Karpas-422 (cell line): ENCODE data around the gene IGFN1. TPM values are rescaled to one million over a fixed set of nuclear protein-coding genes. Genes with fewer than 3 reads are reported as not detected.

Source experiments
- DNase-seq: peaks from one replicate; pipeline ENCODE4 v3.0.0-alpha.2; 2015
- H2AFZ ChIP-seq: fragments of 200-600 bp; sonication (generic); 2 replicates; pipeline ENCODE4 v1.6.1; 2014; ENCODE audit warnings: antibody characterized with exemption, low read length, mixed read lengths
- H3K27ac ChIP-seq: fragments of 200-600 bp; sonication (generic); 2 replicates; pipeline ENCODE4 v1.5.1; 2014; ENCODE audit warnings: mild to moderate bottlenecking, low read length, moderate library complexity
- H3K27me3 ChIP-seq: fragments of 200-600 bp; sonication (generic); 2 replicates; pipeline ENCODE4 v1.6.1; 2014; ENCODE audit warnings: low read length, mixed read lengths
- H3K36me3 ChIP-seq: fragments of 200-600 bp; sonication (generic); 2 replicates; pipeline ENCODE4 v1.6.1; 2014; ENCODE audit warnings: low read length, mixed read lengths; ENCODE audit not compliant: insufficient read depth
- H3K4me1 ChIP-seq: fragments of 200-600 bp; sonication (generic); 2 replicates; pipeline ENCODE4 v1.6.1; 2014; ENCODE audit warnings: mild to moderate bottlenecking, low read length, mixed read lengths
- H3K4me2 ChIP-seq: fragments of 200-600 bp; sonication (generic); 2 replicates; pipeline ENCODE4 v1.6.1; 2014; ENCODE audit warnings: low read length, low read depth, mild to moderate bottlenecking; ENCODE audit not compliant: poor library complexity, severe bottlenecking
- H3K4me3 ChIP-seq: fragments of 200-600 bp; sonication (generic); 2 replicates; pipeline ENCODE4 v1.5.1; 2014; ENCODE audit warnings: mild to moderate bottlenecking, antibody characterized with exemption, low read length, mixed read lengths
- H3K79me2 ChIP-seq: fragments of 200-600 bp; sonication (generic); 2 replicates; pipeline ENCODE4 v1.6.1; 2014; ENCODE audit warnings: mild to moderate bottlenecking, low read length, mixed read lengths
- H3K9ac ChIP-seq: fragments of 200-600 bp; sonication (generic); 2 replicates; pipeline ENCODE4 v1.6.0; 2014; ENCODE audit warnings: low read length
- H3K9me2 ChIP-seq: fragments of 200-600 bp; sonication (generic), shearing (Covaris generic); replicated peaks from 2 replicates; pipeline ENCODE4 v1.6.0; 2014; ENCODE audit warnings: mild to moderate bottlenecking, low read length, moderate library complexity; ENCODE audit not compliant: insufficient read depth
- H3K9me3 ChIP-seq: fragments of 300-700, 200-600 bp; sonication (generic); 2 replicates; pipeline ENCODE4 v1.6.1; 2014; ENCODE audit warnings: low read length, mixed read lengths
- H4K20me1 ChIP-seq: fragments of 200-600 bp; sonication (generic); 2 replicates; pipeline ENCODE4 v1.6.1; 2014; ENCODE audit warnings: mild to moderate bottlenecking, antibody characterized with exemption, low read length, low read depth; ENCODE audit not compliant: insufficient read depth
- total RNA-seq: library from RNA; depleted of rRNA; stranded (reverse); fragments of >200 nt; shearing (Covaris generic); gene quantifications from 2 replicates; pipeline ENCODE4 v1.2.3, GENCODE V29; 2014; ENCODE audit warnings: low replicate concordance

The IGFN1 gene
- total RNA-seq, 1 experiment from 2014 or later = not detected

GRCh38 chr1:201259476-201260235, 69.0 kb downstream of the IGFN1 start:
- no peak overlapping the region for H3K4me2 ChIP-seq
- H3K4me3 ChIP-seq = no peak overlapping the region
- no peaks in the 10 kb centered on the region for H3K36me3 ChIP-seq
- H3K9me2 ChIP-seq = no peaks in the 10 kb centered on the region
- H2AFZ ChIP-seq = no peak overlapping the region
- no peaks in the 10 kb centered on the region for H3K4me1 ChIP-seq
- DNase-seq = no peak
- H4K20me1 ChIP-seq = no peaks in the 10 kb centered on the region
- H3K79me2 ChIP-seq = no peaks in the 10 kb centered on the region
- H3K9ac ChIP-seq = no peak overlapping the region
- H3K9me3 ChIP-seq = no peaks in the 10 kb centered on the region
- no peaks in the 10 kb centered on the region for H3K27me3 ChIP-seq
- H3K27ac ChIP-seq = no peak overlapping the region

DNA sequence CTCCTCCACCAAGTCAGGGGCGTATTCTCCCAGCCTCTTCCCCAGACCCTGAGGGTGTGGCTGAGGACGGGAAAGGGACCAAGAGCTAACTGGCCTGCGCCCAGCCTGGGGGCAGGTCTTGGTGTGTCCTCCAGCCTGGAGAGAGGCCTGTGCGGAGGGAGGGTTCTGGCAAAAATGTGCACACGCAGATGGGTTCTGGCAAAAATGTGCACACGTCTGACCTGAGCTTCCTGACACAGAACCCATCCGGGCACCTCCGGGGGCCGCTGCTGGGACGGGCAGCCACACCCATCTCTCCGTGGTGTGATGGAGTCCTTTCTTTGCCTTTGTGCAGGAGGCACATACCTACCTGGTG, 69.6 kb downstream of the IGFN1 start:
- no peak for DNase-seq
- H3K9ac ChIP-seq = no peak overlapping the region

DNA sequence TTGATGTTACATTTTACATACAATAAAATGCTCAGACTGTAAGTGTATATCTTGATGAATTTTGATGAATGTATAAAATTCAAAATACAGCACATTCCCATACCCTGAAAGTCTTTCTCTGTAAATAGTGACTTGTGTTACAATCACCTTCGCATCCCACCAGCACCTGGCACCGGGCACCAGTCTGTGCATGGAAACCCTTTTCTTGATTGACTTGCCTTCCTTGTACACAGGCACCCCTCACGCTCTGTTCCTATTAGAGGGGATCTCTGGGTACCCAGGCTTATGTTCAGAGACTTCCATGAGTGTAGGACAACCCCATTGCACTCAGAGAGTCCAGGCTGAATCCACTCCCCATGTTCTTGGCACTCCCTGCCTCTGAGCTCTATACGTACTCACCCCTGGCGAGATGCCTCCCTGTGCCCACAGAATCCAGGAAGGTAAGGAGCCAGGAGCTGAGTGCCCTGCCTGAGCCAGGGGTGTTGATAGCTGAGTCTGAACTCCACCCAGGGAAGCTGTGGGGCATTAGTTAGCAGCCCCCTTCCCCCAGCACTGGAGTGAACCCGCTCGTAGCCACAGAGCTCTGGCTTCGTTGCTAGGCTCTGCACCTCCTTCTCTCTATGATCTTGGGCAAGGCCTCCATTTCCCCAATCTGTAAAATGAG, 70.2 kb downstream of the IGFN1 start:
- no peaks in the 10 kb centered on the region for H3K79me2 ChIP-seq
- H3K4me2 ChIP-seq = no peak overlapping the region
- no peak overlapping the region for H3K4me3 ChIP-seq
- H3K9ac ChIP-seq = no peak overlapping the region
- no peaks in the 10 kb centered on the region for H3K9me3 ChIP-seq
- no peaks in the 10 kb centered on the region for H3K9me2 ChIP-seq
- no peaks in the 10 kb centered on the region for H4K20me1 ChIP-seq
- H3K36me3 ChIP-seq = no peaks in the 10 kb centered on the region
- DNase-seq = no peak
- H3K27me3 ChIP-seq = no peaks in the 10 kb centered on the region
- H2AFZ ChIP-seq = no peak overlapping the region
- no peak overlapping the region for H3K27ac ChIP-seq
- no peaks in the 10 kb centered on the region for H3K4me1 ChIP-seq

More for the DNA sequence above, 69.6 kb downstream of the IGFN1 start:
- Histone ChIP-seq H3K9me2 (no peaks in the 10 kb centered on the region), H3K27me3 (no peaks in the 10 kb centered on the region), H3K4me3 (no peak overlapping the region), H2AFZ (no peak overlapping the region), H3K9me3 (no peaks in the 10 kb centered on the region), H3K79me2 (no peaks in the 10 kb centered on the region), H3K4me2 (no peak overlapping the region), H4K20me1 (no peaks in the 10 kb centered on the region), H3K27ac (no peak overlapping the region), H3K36me3 (no peaks in the 10 kb centered on the region), H3K4me1 (no peaks in the 10 kb centered on the region)

- no peaks in the 10 kb centered on the region for H3K36me3 ChIP-seq
- H3K9me2 ChIP-seq = no peaks in the 10 kb centered on the region
- no peak overlapping the region for H3K27ac ChIP-seq
- H4K20me1 ChIP-seq = no peaks in the 10 kb centered on the region
- no peaks in the 10 kb centered on the region for H3K79me2 ChIP-seq
- H3K9me3 ChIP-seq = no peaks in the 10 kb centered on the region
- no peak overlapping the region for H3K4me3 ChIP-seq
- no peak overlapping the region for H3K9ac ChIP-seq
- no peaks in the 10 kb centered on the region for H3K27me3 ChIP-seq
- no peak overlapping the region for H2AFZ ChIP-seq
- no peak overlapping the region for H3K4me2 ChIP-seq
- DNase-seq = no peak
- no peaks in the 10 kb centered on the region for H3K4me1 ChIP-seq
Measured at GRCh38 chr1:201261771-201262547, 71.3 kb downstream of the IGFN1 start.

DNA sequence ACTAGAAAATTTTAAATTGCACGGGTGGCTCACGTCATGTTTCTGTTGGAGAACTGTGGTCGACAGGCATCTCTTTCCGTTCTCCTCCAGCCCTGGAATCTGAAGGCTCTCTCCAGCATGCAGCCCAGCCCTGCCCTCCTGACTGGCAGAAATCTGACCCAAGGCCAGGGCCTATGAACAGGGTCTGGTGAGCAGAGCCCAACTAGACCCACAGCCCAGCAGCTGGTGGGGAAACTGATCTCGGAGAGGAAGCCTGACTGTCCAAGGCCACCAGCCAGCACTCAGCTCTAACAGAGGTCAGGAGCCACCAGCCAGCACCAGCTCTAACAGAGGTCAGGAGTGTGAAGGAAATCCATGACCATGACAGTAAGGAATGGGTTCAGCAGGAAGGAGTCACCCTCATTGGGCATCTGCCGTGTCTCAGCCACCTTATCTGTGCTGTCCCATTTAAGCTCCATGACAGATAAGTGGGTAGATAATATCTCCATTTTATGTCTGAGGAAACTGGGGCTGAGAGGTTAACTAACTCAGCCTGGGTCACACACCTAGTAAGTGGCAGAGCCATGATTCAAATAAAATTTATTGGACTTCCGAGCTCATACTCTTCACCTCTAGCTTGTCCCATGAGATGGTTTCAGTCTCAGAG, 72.5 kb downstream of the IGFN1 start:
- DNase-seq = no peak
- Histone ChIP-seq H3K79me2 (no peaks in the 10 kb centered on the region), H3K9me2 (no peaks in the 10 kb centered on the region), H4K20me1 (no peaks in the 10 kb centered on the region), H3K27ac (no peak overlapping the region), H3K4me1 (no peaks in the 10 kb centered on the region), H3K36me3 (no peaks in the 10 kb centered on the region), H3K27me3 (no peaks in the 10 kb centered on the region), H3K4me2 (no peak overlapping the region), H3K4me3 (no peak overlapping the region), H3K9ac (no peak overlapping the region), H3K9me3 (no peaks in the 10 kb centered on the region), H2AFZ (no peak overlapping the region)

- no peaks in the 10 kb centered on the region for H4K20me1 ChIP-seq
- no peak overlapping the region for H3K9ac ChIP-seq
- no peak overlapping the region for H3K4me2 ChIP-seq
- no peaks in the 10 kb centered on the region for H3K27me3 ChIP-seq
- no peaks in the 10 kb centered on the region for H3K9me3 ChIP-seq
- H3K9me2 ChIP-seq = no peaks in the 10 kb centered on the region
- no peaks in the 10 kb centered on the region for H3K36me3 ChIP-seq
- H3K4me1 ChIP-seq = no peaks in the 10 kb centered on the region
- H2AFZ ChIP-seq = no peak overlapping the region
- H3K79me2 ChIP-seq = no peaks in the 10 kb centered on the region
- no peak overlapping the region for H3K4me3 ChIP-seq
- no peak for DNase-seq
- H3K27ac ChIP-seq = no peak overlapping the region
Measured at GRCh38 chr1:201264072-201264471, 73.4 kb downstream of the IGFN1 start.

DNA sequence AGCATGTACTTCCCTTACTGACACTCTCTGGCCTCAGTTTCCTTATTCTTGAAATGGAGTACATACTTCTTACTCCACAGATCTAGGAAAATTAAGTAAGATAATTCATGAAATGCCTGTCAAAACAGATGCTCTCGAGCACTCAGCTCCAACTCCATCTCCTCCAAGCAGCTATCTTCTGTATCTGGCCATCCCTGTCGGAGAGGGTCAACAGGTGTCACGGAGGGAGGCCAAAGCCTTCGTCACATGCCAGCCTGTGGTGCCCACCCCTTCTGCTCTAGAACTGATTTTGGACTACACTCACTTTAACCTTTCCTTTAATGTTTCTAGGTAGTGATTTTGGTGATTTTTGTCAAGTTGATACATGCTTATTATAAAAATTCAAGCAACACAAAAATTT, 73.9 kb downstream of the IGFN1 start:
- Histone ChIP-seq H2AFZ (no peak overlapping the region), H3K36me3 (no peaks in the 10 kb centered on the region), H3K9me3 (no peaks in the 10 kb centered on the region), H3K79me2 (no peaks in the 10 kb centered on the region), H3K4me3 (no peak overlapping the region), H3K9me2 (no peaks in the 10 kb centered on the region), H3K9ac (no peak overlapping the region), H3K4me1 (no peaks in the 10 kb centered on the region), H3K4me2 (no peak overlapping the region), H4K20me1 (no peaks in the 10 kb centered on the region), H3K27me3 (no peaks in the 10 kb centered on the region), H3K27ac (no peak overlapping the region)
- DNase-seq = no peak

DNA sequence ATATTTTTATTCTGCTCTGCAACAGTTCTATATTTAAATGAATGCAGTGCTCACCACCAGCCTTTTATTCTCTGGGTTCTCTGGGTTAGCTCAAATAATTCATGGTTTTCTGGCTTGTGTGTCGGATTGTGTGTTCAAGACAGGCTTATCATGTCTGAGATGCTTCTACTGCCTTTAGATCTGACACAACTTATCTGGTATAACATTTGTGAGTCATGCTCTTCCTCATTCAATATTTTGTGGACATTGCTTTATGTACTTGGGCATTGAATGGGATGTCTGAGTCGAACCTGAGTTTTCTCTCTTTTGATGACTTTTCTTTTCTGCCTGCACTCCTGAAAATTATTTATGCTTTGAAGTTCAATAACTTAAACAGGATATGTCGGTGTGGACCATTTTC, 75.1 kb downstream of the IGFN1 start:
- H3K36me3 ChIP-seq = no peaks in the 10 kb centered on the region
- H3K4me1 ChIP-seq = no peaks in the 10 kb centered on the region
- no peak overlapping the region for H2AFZ ChIP-seq
- H3K9ac ChIP-seq = no peak overlapping the region
- H3K79me2 ChIP-seq = no peaks in the 10 kb centered on the region
- no peaks in the 10 kb centered on the region for H4K20me1 ChIP-seq
- H3K27me3 ChIP-seq = no peaks in the 10 kb centered on the region
- no peak for DNase-seq
- no peak overlapping the region for H3K4me2 ChIP-seq
- no peaks in the 10 kb centered on the region for H3K9me3 ChIP-seq
- no peaks in the 10 kb centered on the region for H3K9me2 ChIP-seq
- H3K4me3 ChIP-seq = no peak overlapping the region
- no peak overlapping the region for H3K27ac ChIP-seq
